ENCODE data around the gene SMARCC1.
A peak's percentile ranks its signal among the peaks of the same experiment; 100 is the strongest.
"Not testable (repeated sequence)": the region's sequence is repeated elsewhere in the genome, so short reads cannot be mapped to it uniquely, and the experiment has no call there.

The SMARCC1 gene

DNA sequence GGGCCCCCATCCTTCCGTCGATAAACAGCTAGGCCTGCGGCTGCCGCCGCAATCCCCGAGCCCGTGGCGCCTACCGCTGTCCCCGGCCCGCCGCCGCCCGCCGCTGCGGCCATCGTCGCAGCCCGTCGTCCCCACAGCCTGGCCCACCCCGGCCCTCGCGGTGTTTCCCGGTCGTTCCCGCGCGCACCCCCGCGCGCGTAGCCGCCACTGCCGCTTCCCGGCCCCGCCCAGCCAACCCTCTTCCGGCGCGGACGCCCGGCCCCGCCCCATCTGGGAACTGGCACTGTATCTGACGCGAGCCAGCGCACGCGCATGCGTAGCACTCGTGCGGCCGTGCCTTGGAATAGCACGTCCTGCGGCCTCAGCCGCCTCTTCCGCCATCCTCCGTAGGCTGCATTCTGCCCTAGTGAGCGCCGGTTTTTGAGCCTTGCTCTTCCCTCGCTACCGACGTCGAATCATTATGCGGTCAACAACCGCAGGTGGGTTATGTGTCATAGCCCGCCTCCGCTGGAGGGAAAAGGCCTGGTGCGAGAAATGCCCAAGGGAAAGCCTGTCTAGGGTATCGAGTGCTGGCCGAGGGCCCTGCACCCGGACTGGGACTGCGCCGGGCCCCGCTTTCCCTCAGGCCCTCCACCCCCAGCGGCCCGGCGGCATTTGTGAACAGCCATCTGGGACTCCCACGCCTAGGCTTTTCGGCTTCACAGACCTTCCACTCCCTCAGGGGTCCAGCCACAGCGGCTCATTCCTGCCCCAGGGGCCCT lies at the start of gene SMARCC1:
TSS of gene SMARCC1 (minus strand) at position 209 of the 761 bp plus-strand sequence. CDS start at position 113, 96 bp downstream.
- TF ChIP-seq, protein P1, sequence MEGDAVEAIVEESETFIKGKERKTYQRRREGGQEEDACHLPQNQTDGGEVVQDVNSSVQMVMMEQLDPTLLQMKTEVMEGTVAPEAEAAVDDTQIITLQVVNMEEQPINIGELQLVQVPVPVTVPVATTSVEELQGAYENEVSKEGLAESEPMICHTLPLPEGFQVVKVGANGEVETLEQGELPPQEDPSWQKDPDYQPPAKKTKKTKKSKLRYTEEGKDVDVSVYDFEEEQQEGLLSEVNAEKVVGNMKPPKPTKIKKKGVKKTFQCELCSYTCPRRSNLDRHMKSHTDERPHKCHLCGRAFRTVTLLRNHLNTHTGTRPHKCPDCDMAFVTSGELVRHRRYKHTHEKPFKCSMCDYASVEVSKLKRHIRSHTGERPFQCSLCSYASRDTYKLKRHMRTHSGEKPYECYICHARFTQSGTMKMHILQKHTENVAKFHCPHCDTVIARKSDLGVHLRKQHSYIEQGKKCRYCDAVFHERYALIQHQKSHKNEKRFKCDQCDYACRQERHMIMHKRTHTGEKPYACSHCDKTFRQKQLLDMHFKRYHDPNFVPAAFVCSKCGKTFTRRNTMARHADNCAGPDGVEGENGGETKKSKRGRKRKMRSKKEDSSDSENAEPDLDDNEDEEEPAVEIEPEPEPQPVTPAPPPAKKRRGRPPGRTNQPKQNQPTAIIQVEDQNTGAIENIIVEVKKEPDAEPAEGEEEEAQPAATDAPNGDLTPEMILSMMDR (conservative IDR thresholded peaks at IDR 0.05; ENCODE audit: low read length): no peak
- peak; percentile 96 for DNase-seq (ENCODE audit: low read depth)
- peak within 1 kb of the TSS; percentile 88 for H3K4me3 ChIP-seq (ENCODE audit: low read length)

DNA sequence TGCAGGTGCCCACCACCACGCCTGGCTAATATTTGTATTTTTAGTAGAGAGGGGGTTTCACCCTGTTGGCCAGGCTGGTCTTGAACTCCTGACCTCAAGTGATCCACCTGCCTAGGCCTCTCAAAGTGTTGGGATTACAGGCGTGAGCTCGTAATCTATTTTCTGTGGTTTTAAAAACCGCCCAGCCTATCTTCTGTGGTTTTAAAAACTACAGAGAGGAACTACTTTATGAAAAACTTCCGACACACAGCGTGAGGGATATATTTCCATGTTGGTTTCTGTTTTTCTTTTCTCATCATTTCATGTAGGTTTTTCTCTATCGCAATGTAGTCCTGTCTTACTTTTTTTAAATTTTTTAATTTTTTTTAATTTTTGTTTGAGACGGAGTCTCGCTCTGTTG lies 47.8 kb upstream of the SMARCC1 start:
- not testable (repeated sequence) for DNase-seq (ENCODE audit: low read depth); H3K4me3 ChIP-seq (ENCODE audit: low read length)

GRCh38 chr3:47825590-47825989 lies 43.9 kb upstream of the SMARCC1 start:
- peak overlapping the region; percentile 94 for H3K4me3 ChIP-seq (ENCODE audit: low read length)
- no peak for DNase-seq (ENCODE audit: low read depth)
- TF ChIP-seq, protein P1 (conservative IDR thresholded peaks at IDR 0.05; ENCODE audit: low read length): no peak

GRCh38 chr3:47824541-47825473 lies 43.1 kb upstream of the SMARCC1 start:
- TF ChIP-seq, protein P1 (conservative IDR thresholded peaks at IDR 0.05; ENCODE audit: low read length): peak; percentile 35

DNA sequence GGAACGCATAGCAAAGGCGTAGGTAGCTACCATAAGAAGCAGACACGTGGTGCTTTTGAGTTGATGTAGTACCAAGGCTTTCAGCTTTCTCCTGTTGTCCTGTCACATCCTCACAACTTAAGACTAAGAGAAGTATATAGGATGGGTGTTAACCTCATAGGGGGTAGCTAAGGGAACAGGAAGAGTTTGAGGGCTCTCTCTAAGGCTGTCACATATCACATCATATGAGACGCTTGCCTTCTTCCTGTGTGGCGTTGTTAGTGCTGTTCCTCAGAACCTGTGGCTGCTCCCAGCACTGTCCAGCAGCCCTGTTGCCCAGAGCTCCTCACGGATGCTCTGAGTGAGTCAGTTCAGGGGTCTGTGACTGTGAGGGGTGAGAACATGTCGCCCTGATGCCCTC lies 35.9 kb upstream of the SMARCC1 start:
- H3K4me3 ChIP-seq (ENCODE audit: low read length): no peak overlapping the region
- no peak for DNase-seq (ENCODE audit: low read depth)
- TF ChIP-seq, protein P1 (conservative IDR thresholded peaks at IDR 0.05; ENCODE audit: low read length): no peak

More at GRCh38 chr3:47824541-47825473, 43.1 kb upstream of the SMARCC1 start:
- H3K4me3 ChIP-seq (ENCODE audit: low read length): peak overlapping the region; percentile 94
- peak; percentile 83 for DNase-seq (ENCODE audit: low read depth)

DNA sequence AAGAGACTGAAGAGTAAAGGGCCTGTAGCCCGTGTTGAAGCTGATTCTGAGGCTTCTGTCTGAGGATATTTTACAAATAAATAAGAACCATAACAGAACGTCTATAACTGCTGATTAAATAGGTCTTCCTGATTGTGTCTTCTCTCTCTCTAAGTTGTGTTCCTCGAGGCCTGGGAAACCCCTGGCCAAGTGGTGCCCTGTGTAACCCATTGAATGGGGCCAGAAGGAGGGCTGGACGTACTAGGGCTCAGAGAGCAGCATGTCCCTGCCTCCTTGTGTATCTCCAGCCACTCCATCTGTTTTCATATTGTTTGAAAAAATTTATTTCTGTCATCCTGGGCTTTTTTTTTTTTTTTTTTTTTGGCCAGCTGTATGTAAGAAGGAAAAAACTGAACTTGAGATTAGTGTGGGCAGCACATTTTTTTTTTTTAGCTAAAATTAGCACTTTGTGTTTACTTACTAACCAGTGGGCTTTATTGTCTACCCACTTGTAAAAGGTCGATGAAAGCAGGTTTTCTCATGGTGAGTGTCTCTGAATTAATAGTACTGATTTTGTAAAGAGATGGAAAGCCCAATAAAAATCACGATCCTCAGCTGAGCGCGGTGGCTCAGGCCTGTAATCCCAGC lies 32.0 kb upstream of the SMARCC1 start:
- TF ChIP-seq, protein P1 (conservative IDR thresholded peaks at IDR 0.05; ENCODE audit: low read length): no peak
- no peak overlapping the region for H3K4me3 ChIP-seq (ENCODE audit: low read length)
- no peak for DNase-seq (ENCODE audit: low read depth)

GRCh38 chr3:47804577-47804976 lies 22.9 kb upstream of the SMARCC1 start:
- no peak overlapping the region for H3K4me3 ChIP-seq (ENCODE audit: low read length)
- DNase-seq (ENCODE audit: low read depth): no peak
- TF ChIP-seq, protein P1 (conservative IDR thresholded peaks at IDR 0.05; ENCODE audit: low read length): no peak

All from AG10803 (cell line).